Adrenal gland (tissue), 12 donors: ENCODE data around the gene IZUMO4. TPM values are rescaled to one million over a fixed set of nuclear protein-coding genes. Genes with fewer than 3 reads are reported as not detected.
"Not testable (repeated sequence)": the region's sequence is repeated elsewhere in the genome, so short reads cannot be mapped to it uniquely, and the experiment has no call there.

Experiments used
- DNase-seq, 7 donors: peaks; one replicate each; pipeline ENCODE4 v3.0.0-alpha.2; 2019 to 2020
- H3K27ac ChIP-seq, 5 donors: fragments of 200-600 bp; sonication (generic) in 4 of 5; 1 replicate in 3 of 5; 2 replicates in 2 of 5; pipeline versions ENCODE4 v1.5.1 to v1.8.0; 2016 to 2020; ENCODE audit warnings: mild to moderate bottlenecking in 1 of 5
- H3K27me3 ChIP-seq: fragments of 200-600 bp; 2 replicates; pipeline ENCODE4 v1.8.0; 2021
- H3K36me3 ChIP-seq, 2 donors: fragments of 200-600 bp; replicated peaks in 1 of 2; 1 replicate in 1 of 2; 2 replicates in 1 of 2; pipeline versions ENCODE4 v1.5.1 to v1.8.0; 2018 to 2022
- H3K4me1 ChIP-seq, 2 donors: fragments of 200-600 bp; replicated peaks in 1 of 2; 1 replicate in 1 of 2; 2 replicates in 1 of 2; pipeline versions ENCODE4 v1.5.1 to v1.8.0; 2018 to 2021
- H3K4me3 ChIP-seq, 4 donors: fragments of 200-600 bp; sonication (generic) in 3 of 4; one replicate each; pipeline ENCODE4 v1.5.1; 2016 to 2018
- H3K9me3 ChIP-seq, 3 donors: fragments of 200-600 bp; sonication (generic) in 1 of 3; replicated peaks in 1 of 3; 1 replicate in 2 of 3; 2 replicates in 1 of 3; pipeline versions ENCODE4 v1.5.1 to v1.8.0; 2016 to 2021
- CTCF ChIP-seq, 6 experiments: fragments of 450-650 bp in 4 of 6; fragments of 200-600 bp in 2 of 6; sonication (generic) in 1 of 6; IDR thresholded peaks; 1 replicate in 5 of 6; 2 replicates in 1 of 6; pipeline versions ENCODE4 v1.5.1 to v1.8.0; 2016 to 2021; ENCODE audit warnings: antibody characterized with exemption in 6 of 6, mild to moderate bottlenecking in 2 of 6, moderate library complexity in 1 of 6
- POLR2A ChIP-seq, 2 donors: fragments of 450-650 bp; IDR thresholded peaks; one replicate each; pipeline ENCODE4 v1.6.1; 2017; ENCODE audit warnings: antibody characterized with exemption in 2 of 2, mild to moderate bottlenecking in 2 of 2, moderate library complexity in 1 of 2
- WGBS, 4 donors: extraction: QIAGEN DNeasy Blood & Tissue Kit in 2 of 4; methylation state at CpG; one replicate each; pipeline versions ENCODE4 v1.1.5 to v1.1.7; 2013 to 2017; 5-methylcytosine and 5-hydroxymethylcytosine counted together
- intact Hi-C, 2 donors: fragments of 100-400 bp; cut with DNase I; formaldehyde crosslinking; loops; one replicate each; pipeline versions ENCODE4 v1.14.1 to v1.15.0; 2022 to 2023
- polyA plus RNA-seq, 3 donors: library from polyadenylated mRNA; stranded (reverse); fragments of 200-250 nt in 2 of 3; fragments of 350-450 nt in 1 of 3; fragmentation: Illumina TruSeq in 1 of 3; extraction: RNeasy Lipid Tissue Mini Kit (QIAGEN cat#74804) in 1 of 3; gene quantifications; one replicate each; pipeline ENCODE4 v1.2.3, GENCODE V29; 2013 to 2014
- total RNA-seq, 9 donors: library from RNA; depleted of rRNA in 4 of 9; stranded (reverse); fragments of >200 nt in 4 of 9; fragments of 120-200 nt in 1 of 9; fragmentation: NEBNext Ultra II Directional in 1 of 9; extraction: Animal tissue kit (Norgen Biotek cat#: 25700) in 1 of 9; gene quantifications; one replicate each; pipeline versions ENCODE4 v1.1.0 to v1.2.4, GENCODE V29; 2013 to 2023
- donor health status: healthy with polysubstance abuse.
- donor health status: Bipolar disorder and iron deficiency.
- donor health status: DM: yes; HTN: yes; CAD: no.
- donor health status: DM: no; HTN: no; CAD: no.
- donor health status: DM: no; HTN: no; CAD: no.
- donor health status: DM: yes; HTN: yes; CAD: no.

IZUMO4 gene
- total and polyA plus RNA-seq, 12 donors = 0.69 to 24.6 (median 2.5) TPM

GRCh38 chr19:2087621-2088100, 9.1 kb upstream of the IZUMO4 start:
- peaks cover 0 to 55% of the 10 kb centered on the region in 2 donors for H3K4me1 ChIP-seq
- no peak for DNase-seq
- intact Hi-C loops = no loop called here
- WGBS, 4 donors = 57 to 83% (median 78%) methylated on average over 7 to 14 of the region's 14 CpGs
- H3K27ac ChIP-seq = peak overlapping the region in 1 of 5 donors; percentile 52
- TF ChIP-seq CTCF (IDR thresholded peaks at IDR 0.05) (no peak), POLR2A (IDR thresholded peaks at IDR 0.05) (no peak)
- no peaks in the 10 kb centered on the region for H3K36me3 ChIP-seq
- no peaks in the 10 kb centered on the region for H3K9me3 ChIP-seq
- H3K27me3 ChIP-seq = no peaks in the 10 kb centered on the region
- no peak overlapping the region for H3K4me3 ChIP-seq

DNA sequence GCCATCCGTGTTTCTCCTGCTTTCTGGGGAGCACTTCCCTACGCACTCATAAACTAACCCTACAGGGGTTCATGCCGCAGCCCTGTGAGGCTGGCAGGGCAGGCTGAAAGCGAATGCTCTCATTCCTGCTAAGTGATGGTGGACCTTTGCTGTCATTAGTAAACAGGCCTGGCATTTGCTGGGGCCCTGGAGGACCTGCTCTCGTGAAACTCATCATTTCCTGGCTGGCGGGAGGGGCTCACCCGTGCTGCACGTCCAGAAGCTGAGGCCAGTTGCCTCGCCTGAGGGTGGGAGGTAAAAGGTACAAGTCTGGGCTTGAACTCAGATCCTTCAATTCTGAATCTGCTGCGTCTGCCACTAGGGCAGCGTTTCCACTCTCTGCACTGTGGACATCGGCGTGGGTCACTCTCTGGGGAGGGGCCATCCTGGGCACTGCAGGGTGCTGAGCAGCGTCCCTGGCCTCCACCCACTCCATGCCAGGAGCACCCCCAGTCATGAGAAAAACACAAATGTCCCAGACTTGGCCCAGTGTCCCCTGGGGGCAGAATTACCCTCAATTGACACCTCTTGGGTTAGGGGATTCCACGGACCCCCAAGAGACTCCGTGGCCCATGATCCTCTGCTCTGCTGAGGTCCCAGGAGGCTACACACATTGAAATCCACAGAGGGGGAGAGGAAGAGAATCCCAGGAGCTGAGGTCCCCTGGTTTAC, 7.6 kb upstream of the IZUMO4 start:
- no peaks in the 10 kb centered on the region for H3K27me3 ChIP-seq
- peak overlapping the region in 2 of 5 donors; percentile 85 to 93 for H3K27ac ChIP-seq
- H3K4me3 ChIP-seq = no peak overlapping the region
- peaks cover 0 to 67% of the 10 kb centered on the region in 2 donors for H3K4me1 ChIP-seq
- DNase-seq = peak in 1 of 7 donors; percentile 72
- WGBS, 4 donors = 69 to 87% (median 72%) methylated on average over 4 to 16 of the region's 16 CpGs
- H3K36me3 ChIP-seq = no peaks in the 10 kb centered on the region
- no peaks in the 10 kb centered on the region for H3K9me3 ChIP-seq
- intact Hi-C loops = no loop called here
- TF ChIP-seq POLR2A (IDR thresholded peaks at IDR 0.05) (no peak), CTCF (IDR thresholded peaks at IDR 0.05) (no peak)

DNA sequence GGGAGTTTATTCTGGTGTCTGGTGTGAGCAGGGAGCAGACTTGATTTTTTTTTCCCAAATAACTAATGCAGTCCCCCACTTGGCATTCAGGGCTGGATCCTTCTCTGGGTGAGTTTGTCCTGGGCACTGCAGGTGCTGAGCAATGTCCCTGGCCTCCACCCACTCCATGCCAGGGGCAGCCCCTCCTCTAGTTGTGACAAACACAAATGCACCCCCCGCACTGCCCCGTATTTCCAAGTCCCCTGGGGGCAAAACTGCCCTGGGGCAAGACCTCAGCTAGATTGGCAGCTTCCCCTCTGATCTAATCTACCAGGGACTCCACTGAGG, 7.0 kb upstream of the IZUMO4 start:
- H3K4me1 ChIP-seq = peaks cover 3 to 72% of the 10 kb centered on the region in 2 donors
- WGBS, 4 donors = 50 to 80% (median 68%) methylated on average over 1 to 2 of the region's 2 CpGs; no CpG with 5 or more reads in 1 of the 4 donors
- H3K4me3 ChIP-seq = no peak overlapping the region

DNA sequence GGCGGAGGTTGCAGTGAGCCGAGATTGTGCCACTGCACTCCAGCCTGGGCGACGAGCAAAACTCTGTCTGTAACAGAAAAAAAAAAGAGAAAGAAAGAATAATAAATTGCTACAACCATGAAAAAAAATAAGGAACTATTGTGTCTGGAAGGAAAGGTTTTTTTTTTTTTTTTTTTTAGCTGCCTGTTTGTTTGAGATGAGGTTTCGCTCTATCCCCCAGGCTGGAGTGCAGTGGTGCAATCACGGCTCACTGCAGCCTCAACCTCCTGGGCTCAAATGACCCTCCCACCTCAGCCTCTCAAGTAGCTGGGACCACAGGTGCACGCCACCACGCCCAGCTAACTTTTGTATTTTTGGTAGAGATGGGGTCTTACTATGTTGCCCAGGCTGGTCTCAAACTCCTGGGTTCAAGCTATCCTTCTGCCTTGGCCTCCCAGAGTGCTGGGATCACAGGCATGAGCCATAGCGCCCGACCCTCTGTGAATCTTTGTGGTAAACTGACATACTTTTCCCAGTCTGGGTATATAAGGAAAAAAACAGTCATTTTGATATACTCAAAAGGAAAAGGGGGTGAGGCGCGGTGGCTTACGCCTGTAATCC, 4.7 kb upstream of the IZUMO4 start:
- H3K4me3 ChIP-seq, H3K36me3 ChIP-seq, H3K9me3 ChIP-seq, intact Hi-C loops, H3K27me3 ChIP-seq, DNase-seq: not testable (repeated sequence)
- WGBS, 4 donors = 86 to 91% (median 88%) methylated on average over 13 of the region's 13 CpGs
- Histone ChIP-seq H3K4me1 (peaks cover 16 to 73% of the 10 kb centered on the region in 2 donors), H3K27ac (peak overlapping the region in 4 of 5 donors; percentile 22 to 93 (median 72))

More for the DNA sequence above, 7.0 kb upstream of the IZUMO4 start:
- Histone ChIP-seq H3K9me3 (no peaks in the 10 kb centered on the region), H3K36me3 (no peaks in the 10 kb centered on the region), H3K27me3 (no peaks in the 10 kb centered on the region), H3K27ac (peak overlapping the region in 2 of 5 donors; percentile 85 to 93)
- DNase-seq = no peak
- TF ChIP-seq CTCF (IDR thresholded peaks at IDR 0.05) (no peak), POLR2A (IDR thresholded peaks at IDR 0.05) (no peak)
- intact Hi-C loops = no loop called here
